GM12864 (cell line): ENCODE data around the gene TNRC6B.

Experiments used
- DNase-seq: peaks from one replicate; pipeline ENCODE4 v3.0.0-alpha.2; 2011; ENCODE audit warnings: low read depth
- H3K4me3 ChIP-seq: 2 replicates; pipeline ENCODE4 v1.5.1; 2011; ENCODE audit warnings: mild to moderate bottlenecking, low read depth, low read length, control low read depth
- TF ChIP-seq, protein P1 (sequence below): IDR thresholded peaks from 2 replicates; pipeline ENCODE4 v1.5.1; 2011; ENCODE audit warnings: low read depth, mild to moderate bottlenecking, moderate library complexity, low read length, control low read depth, inconsistent platforms; ENCODE audit errors: missing control alignments

TNRC6B gene

DNA sequence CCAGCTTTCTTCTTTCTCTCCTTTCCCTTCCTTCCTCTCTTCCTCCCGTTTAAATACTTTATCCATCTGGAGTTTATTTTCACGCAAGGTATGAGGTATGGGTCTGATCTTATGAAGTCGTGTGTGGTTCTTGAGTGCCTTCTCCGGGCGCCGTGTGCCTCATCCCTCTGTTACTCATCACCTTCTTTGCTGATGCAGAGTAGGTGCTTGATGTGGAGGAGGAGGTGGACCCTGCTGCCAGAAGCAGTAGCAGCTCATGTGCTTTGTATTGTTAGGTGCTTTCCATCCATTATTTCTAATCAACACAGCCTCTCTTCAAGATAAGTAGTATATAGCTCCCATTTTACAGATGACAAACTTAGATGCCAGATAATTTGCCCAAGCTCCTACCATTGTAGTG lies 47.0 kb downstream of the TNRC6B start:
- TF ChIP-seq, protein P1, sequence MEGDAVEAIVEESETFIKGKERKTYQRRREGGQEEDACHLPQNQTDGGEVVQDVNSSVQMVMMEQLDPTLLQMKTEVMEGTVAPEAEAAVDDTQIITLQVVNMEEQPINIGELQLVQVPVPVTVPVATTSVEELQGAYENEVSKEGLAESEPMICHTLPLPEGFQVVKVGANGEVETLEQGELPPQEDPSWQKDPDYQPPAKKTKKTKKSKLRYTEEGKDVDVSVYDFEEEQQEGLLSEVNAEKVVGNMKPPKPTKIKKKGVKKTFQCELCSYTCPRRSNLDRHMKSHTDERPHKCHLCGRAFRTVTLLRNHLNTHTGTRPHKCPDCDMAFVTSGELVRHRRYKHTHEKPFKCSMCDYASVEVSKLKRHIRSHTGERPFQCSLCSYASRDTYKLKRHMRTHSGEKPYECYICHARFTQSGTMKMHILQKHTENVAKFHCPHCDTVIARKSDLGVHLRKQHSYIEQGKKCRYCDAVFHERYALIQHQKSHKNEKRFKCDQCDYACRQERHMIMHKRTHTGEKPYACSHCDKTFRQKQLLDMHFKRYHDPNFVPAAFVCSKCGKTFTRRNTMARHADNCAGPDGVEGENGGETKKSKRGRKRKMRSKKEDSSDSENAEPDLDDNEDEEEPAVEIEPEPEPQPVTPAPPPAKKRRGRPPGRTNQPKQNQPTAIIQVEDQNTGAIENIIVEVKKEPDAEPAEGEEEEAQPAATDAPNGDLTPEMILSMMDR, result no peak
- no peak for DNase-seq

DNA sequence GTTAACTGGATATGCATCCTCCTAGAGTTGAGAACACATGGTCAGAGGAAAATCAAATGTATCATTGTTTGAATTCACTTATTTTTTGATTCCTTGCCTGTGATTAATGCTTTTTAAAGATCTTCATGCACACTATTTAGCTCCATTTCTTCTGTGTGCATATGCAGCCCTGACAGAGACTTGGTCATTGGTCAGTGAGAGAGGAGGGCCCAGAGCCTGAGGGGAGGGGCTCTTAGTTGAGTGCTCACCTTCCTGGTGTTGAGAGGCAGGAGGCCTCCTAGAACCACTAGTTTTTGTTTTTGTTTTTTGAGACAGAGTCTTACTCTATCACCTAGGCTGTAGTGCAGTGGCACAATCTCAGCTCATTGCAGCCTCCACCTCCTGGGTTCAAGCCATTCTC lies 48.9 kb downstream of the TNRC6B start:
- no peak overlapping the region for H3K4me3 ChIP-seq
- TF ChIP-seq, protein P1, result no peak
- no peak for DNase-seq

More for the DNA sequence above, 47.0 kb downstream of the TNRC6B start:
- H3K4me3 ChIP-seq, result no peak overlapping the region

DNA sequence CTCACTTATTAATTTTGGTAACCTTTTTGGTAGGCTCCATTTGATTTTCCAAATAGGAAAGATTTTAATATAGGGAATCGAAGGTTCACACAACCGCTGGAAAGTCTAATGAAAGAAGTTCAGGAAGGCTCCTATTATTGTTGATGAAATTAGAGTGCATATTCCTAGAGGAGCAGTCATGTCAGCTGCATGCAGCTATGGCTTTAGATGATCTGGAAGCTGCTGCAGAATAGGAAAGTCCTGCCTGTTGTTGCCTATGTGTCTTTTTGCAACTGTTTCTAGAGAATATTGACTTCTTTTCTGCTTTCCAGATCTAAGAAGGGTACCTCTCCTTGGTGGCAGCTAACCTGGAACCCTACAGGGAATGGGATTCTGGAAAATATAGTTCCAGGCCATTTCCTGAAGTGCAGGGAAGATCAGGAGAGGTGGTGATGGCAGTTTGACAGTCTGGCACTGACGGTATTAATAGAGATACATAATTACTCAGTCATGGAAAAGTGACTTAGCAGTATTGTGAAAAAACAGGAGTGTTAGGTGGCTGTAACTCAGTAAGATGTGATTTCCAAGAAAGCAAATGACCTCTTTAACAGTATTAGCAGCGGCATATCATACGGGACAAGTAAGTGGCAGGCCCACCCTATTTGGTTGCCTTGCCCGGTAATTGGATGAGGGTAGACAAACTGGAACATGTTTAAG lies 54.0 kb downstream of the TNRC6B start:
- DNase-seq, result no peak
- no peak overlapping the region for H3K4me3 ChIP-seq
- TF ChIP-seq, protein P1, result no peak

DNA sequence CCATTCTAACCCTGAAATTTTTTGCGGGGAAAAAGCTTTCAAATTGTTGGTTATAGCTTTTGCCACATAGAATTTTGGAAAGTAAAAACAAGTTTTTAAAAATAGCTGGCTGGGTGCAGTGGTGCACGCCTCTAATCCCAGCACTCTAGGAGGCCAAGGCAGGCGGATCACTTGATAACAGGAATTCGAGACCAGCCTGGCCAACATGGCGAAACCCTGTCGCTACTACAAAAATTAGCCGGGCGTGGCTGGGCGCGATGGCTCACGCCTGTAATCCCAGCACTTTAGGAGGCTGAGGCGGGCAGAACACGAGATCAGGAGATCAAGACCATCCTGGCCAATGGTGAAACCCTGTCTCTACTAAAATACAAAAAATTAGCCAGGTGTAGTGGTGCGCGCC lies 54.9 kb downstream of the TNRC6B start:
- H3K4me3 ChIP-seq, result no peak overlapping the region
- no peak for DNase-seq
- TF ChIP-seq, protein P1, result no peak

DNA sequence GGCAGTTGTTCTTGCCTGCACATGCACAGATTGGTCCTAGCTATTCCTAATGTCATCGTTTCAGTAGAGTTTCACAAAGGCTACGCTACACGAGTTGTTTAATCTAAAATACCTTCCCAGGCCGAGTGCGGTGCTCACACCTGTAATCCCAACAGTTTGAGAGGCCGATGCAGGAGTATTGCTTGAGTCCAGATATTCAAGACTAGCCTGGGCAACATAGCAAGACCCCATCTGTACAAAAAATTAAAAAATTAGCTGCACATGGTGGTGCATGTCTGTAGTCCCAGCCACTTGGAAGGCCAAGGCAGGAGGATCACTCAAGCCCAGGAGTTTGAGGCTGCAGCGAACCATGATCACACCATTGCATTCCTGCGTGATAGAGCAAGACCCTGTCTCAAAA lies 56.2 kb downstream of the TNRC6B start:
- no peak for DNase-seq
- H3K4me3 ChIP-seq, result no peak overlapping the region
- TF ChIP-seq, protein P1, result no peak

DNA sequence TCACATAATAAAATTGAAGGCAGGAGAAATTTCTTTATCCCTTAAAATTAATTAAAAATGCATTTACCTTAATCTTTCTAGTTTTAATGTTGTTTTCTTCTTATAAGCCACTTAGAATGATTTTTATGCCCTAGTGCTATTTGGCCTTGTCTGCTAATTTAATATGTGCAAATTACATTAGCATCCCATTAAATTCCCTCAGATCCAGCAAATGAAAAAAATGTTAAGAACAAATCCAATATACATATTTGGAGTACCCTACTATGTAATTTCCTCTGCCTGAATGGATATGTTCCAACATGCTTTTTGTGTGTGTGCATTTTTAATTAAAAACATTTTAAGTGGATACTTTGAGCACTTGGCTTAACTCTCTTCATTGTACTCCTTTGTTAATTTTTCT lies 56.9 kb downstream of the TNRC6B start:
- no peak overlapping the region for H3K4me3 ChIP-seq
- no peak for DNase-seq
- TF ChIP-seq, protein P1, result no peak

DNA sequence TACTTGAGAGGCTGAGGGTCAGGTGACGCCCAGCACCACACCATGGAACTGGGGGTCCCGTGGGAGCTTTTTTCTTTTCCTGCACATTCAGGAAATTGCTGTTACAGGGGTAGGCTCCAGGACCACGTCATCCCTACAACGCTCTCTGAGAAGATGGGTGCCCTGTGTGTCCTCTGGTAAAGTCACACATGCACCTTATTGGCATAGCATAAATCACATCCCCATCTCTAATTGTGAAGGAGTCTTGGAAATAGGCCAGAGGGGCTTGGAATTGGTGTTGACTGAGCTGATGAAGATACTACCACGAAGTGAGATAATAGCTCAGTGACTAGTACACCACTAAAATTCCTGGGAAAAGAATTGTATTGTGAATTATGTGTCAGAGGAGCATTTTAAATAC lies 57.6 kb downstream of the TNRC6B start:
- no peak for DNase-seq
- no peak overlapping the region for H3K4me3 ChIP-seq
- TF ChIP-seq, protein P1, result no peak
